MM.1S (cell line): Measurements from ENCODE around the gene DNAJC27.

Experiments used
- CTCF ChIP-seq: fragments of 300-600 bp; sonication (generic); IDR thresholded peaks from 2 replicates; pipeline ENCODE4 v1.5.1; 2016; ENCODE audit warnings: antibody characterized with exemption, low read length, mixed read lengths
- EZH2 ChIP-seq: fragments of 300-600 bp; sonication (generic); optimal IDR thresholded peaks from 2 replicates; pipeline ENCODE3; 2017; ENCODE audit warnings: low read depth, mild to moderate bottlenecking, antibody characterized with exemption, low read length, mixed read lengths
- EZH2phosphoT487 ChIP-seq: fragments of 300-600 bp; sonication (generic); IDR thresholded peaks from 2 replicates; pipeline ENCODE4 v1.6.1; 2018; ENCODE audit warnings: antibody characterized with exemption, low read length

GRCh38 chr2:24943427-24944053, 28.2 kb downstream of the DNAJC27 start:
- TF ChIP-seq EZH2, result no peak
- TF ChIP-seq CTCF, result no peak
- no peak for TF ChIP-seq EZH2phosphoT487
